Fibroblast of lung (primary cell): ENCODE measurements around the gene CALY. TPM values are rescaled to one million over a fixed set of nuclear protein-coding genes. Genes with fewer than 3 reads are reported as not detected.

Source experiments
- DNase-seq, 2 donors: peaks; one replicate each; pipeline versions ENCODE4 v3.0.0 to v3.0.0-alpha.2; 2010; ENCODE audit warnings: low read depth in 2 of 2
- H2AFZ ChIP-seq: 2 replicates; pipeline ENCODE4 v1.5.1; 2012; ENCODE audit warnings: low read length, control low read depth, inconsistent platforms
- H3K27ac ChIP-seq: 2 replicates; pipeline ENCODE4 v1.5.1; 2011; ENCODE audit warnings: low read length, control low read depth; ENCODE audit not compliant: insufficient read depth
- H3K27me3 ChIP-seq: 2 replicates; pipeline ENCODE4 v1.5.1; 2011; ENCODE audit warnings: mild to moderate bottlenecking, low read length; ENCODE audit not compliant: control insufficient read depth, insufficient read depth
- H3K36me3 ChIP-seq: 2 replicates; pipeline ENCODE4 v1.5.1; 2011; ENCODE audit warnings: low read length; ENCODE audit not compliant: control insufficient read depth, insufficient read depth
- H3K4me1 ChIP-seq: 2 replicates; pipeline ENCODE4 v1.5.1; 2011; ENCODE audit warnings: low read length; ENCODE audit not compliant: control insufficient read depth, insufficient read depth; ENCODE audit errors: extremely low read depth
- H3K4me2 ChIP-seq: 2 replicates; pipeline ENCODE4 v1.5.1; 2011; ENCODE audit warnings: low read length, control low read depth; ENCODE audit not compliant: insufficient read depth; ENCODE audit errors: extremely low read depth
- H3K4me3 ChIP-seq, 4 experiments: fragments of 200-600 bp in 1 of 4; sonication (generic) in 1 of 4; replicated peaks in 1 of 4; 2 replicates each; pipeline ENCODE4 v1.5.1; 2011 to 2016; ENCODE audit warnings: low read length in 4 of 4, low read depth in 3 of 4, mild to moderate bottlenecking in 3 of 4, control low read depth in 2 of 4, inconsistent platforms in 1 of 4, mixed read lengths in 1 of 4; ENCODE audit not compliant: insufficient read depth in 1 of 4; ENCODE audit errors: control extremely low read depth in 1 of 4
- H3K79me2 ChIP-seq: 2 replicates; pipeline ENCODE4 v1.5.1; 2012; ENCODE audit warnings: mild to moderate bottlenecking, low read length, inconsistent platforms; ENCODE audit not compliant: control insufficient read depth, insufficient read depth
- H3K9ac ChIP-seq: 2 replicates; pipeline ENCODE4 v1.5.1; 2011; ENCODE audit warnings: mild to moderate bottlenecking, low read length, control low read depth; ENCODE audit not compliant: insufficient read depth
- H3K9me3 ChIP-seq: 2 replicates; pipeline ENCODE4 v1.5.1; 2012; ENCODE audit warnings: low read depth, low read length; ENCODE audit not compliant: control insufficient read depth, insufficient read depth
- H4K20me1 ChIP-seq: 2 replicates; pipeline ENCODE4 v1.5.1; 2011; ENCODE audit warnings: low read length; ENCODE audit not compliant: control insufficient read depth, insufficient read depth; ENCODE audit errors: extremely low read depth
- EZH2 ChIP-seq: IDR thresholded peaks from 2 replicates; pipeline ENCODE4 v1.5.1; 2012; ENCODE audit warnings: low read length, control low read depth, mild to moderate bottlenecking; ENCODE audit errors: missing control alignments
- polyA plus RNA-seq, 2 donors: library from polyadenylated mRNA; depleted of rRNA in 1 of 2; stranded (reverse) in 1 of 2; unstranded in 1 of 2; fragments of >200 nt; gene quantifications; 2 replicates each; pipeline ENCODE4 v1.2.1, GENCODE V29; 2011 to 2012; ENCODE audit warnings: missing spikeins in 1 of 2
- total RNA-seq: library from RNA; depleted of rRNA; stranded (reverse); fragments of >200 nt; gene quantifications from 2 replicates; pipeline ENCODE4 v1.2.1, GENCODE V29; 2014
- TF ChIP-seq, protein P1 (sequence below), 2 donors: IDR thresholded peaks in 1 of 2; conservative IDR thresholded peaks in 1 of 2; 1 replicate in 1 of 2; 2 replicates in 1 of 2; pipeline ENCODE4 v1.5.1; 2011 to 2012; ENCODE audit warnings: low read length in 2 of 2, control low read depth in 1 of 2, inconsistent platforms in 1 of 2, low read depth in 1 of 2, mild to moderate bottlenecking in 1 of 2

The CALY gene
- total and polyA plus RNA-seq, 2 donors (not counting 1 experiment from before 2014, with no cell fraction given): not detected

DNA sequence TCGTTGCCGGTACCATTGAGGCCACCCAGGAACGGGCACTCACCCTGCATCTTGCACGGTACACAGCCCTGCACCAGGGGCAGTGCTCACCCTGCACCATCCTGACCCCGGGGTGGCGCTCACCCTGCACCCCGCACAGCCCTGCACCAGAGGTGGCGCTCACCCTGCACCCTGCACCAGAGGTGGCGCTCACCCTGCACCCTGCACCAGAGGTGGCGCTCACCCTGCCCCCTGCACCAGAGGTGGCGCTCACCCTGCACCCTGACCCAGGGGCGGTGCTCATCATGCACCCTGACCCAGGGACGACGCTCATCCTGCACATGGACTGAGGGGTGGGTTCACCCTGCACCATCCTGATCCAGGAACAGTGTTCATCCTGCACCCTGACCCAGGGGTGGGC lies 34.5 kb downstream of the CALY start:
- Histone ChIP-seq H3K4me1 (no peaks in the 10 kb centered on the region), H3K9me3 (no peaks in the 10 kb centered on the region), H3K27ac (no peak overlapping the region), H3K36me3 (peaks cover 22% of the 10 kb centered on the region), H3K79me2 (peaks cover 46% of the 10 kb centered on the region), H3K27me3 (no peaks in the 10 kb centered on the region), H2AFZ (no peak overlapping the region), H3K4me3 (no peak overlapping the region), H3K4me2 (no peak overlapping the region), H4K20me1 (no peaks in the 10 kb centered on the region), H3K9ac (no peak overlapping the region)
- no peak for DNase-seq
- no peak for TF ChIP-seq EZH2
- TF ChIP-seq, protein P1, sequence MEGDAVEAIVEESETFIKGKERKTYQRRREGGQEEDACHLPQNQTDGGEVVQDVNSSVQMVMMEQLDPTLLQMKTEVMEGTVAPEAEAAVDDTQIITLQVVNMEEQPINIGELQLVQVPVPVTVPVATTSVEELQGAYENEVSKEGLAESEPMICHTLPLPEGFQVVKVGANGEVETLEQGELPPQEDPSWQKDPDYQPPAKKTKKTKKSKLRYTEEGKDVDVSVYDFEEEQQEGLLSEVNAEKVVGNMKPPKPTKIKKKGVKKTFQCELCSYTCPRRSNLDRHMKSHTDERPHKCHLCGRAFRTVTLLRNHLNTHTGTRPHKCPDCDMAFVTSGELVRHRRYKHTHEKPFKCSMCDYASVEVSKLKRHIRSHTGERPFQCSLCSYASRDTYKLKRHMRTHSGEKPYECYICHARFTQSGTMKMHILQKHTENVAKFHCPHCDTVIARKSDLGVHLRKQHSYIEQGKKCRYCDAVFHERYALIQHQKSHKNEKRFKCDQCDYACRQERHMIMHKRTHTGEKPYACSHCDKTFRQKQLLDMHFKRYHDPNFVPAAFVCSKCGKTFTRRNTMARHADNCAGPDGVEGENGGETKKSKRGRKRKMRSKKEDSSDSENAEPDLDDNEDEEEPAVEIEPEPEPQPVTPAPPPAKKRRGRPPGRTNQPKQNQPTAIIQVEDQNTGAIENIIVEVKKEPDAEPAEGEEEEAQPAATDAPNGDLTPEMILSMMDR (conservative IDR thresholded peaks at IDR 0.05 in 1 of 2, IDR thresholded peaks at IDR 0.05 in 1 of 2; ENCODE audit: low read depth in 1 of 2, low read length in 2 of 2): no peak

DNA sequence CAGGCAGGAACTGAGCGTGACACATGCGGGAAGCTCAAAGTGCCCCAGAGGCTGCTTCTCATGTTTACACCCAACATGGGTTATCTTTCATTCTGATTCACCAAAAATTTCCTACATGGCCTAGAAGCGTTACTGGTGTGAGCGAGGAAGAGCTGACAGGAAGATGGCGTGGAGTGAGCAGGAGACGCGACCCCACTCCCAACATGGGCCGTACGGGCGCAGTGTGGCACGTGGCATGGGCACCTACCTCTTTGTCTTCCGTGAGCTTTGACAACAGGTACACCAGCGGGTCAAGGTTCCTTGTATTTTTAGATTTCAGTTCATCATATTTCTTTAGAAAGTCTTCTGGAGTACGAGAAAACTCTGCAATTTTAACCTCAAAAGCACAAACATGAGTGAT lies 37.0 kb downstream of the CALY start:
- Histone ChIP-seq H2AFZ (no peak overlapping the region), H3K4me2 (no peak overlapping the region), H3K4me3 (no peak overlapping the region), H3K27ac (no peak overlapping the region), H3K79me2 (peaks cover 25% of the 10 kb centered on the region), H3K4me1 (no peaks in the 10 kb centered on the region), H3K9me3 (no peaks in the 10 kb centered on the region), H3K36me3 (peaks cover 30% of the 10 kb centered on the region), H4K20me1 (no peaks in the 10 kb centered on the region), H3K27me3 (no peaks in the 10 kb centered on the region), H3K9ac (no peak overlapping the region)
- no peak for DNase-seq
- TF ChIP-seq EZH2: no peak
- TF ChIP-seq, protein P1 (conservative IDR thresholded peaks at IDR 0.05 in 1 of 2, IDR thresholded peaks at IDR 0.05 in 1 of 2; ENCODE audit: low read depth in 1 of 2, low read length in 2 of 2): no peak

DNA sequence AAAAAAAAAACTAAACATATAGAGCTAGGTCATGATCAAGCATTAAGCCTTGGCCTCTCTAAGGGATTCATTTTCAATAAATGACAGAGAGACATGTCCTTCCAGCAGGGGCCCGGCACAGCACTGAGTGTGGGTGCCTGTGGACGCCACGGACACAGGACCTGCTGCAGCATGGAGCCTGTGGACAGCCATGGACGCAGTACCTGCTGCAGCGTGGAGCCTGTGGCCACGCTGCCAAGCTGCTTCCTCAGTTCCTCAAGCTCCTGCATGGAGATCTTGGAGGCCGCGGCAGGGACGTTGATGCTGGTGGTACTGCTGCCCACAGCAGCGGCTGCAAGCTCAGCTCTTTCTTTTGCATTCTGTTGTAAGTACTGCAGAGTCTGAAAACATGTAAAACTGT lies 37.5 kb downstream of the CALY start:
- Histone ChIP-seq H2AFZ (no peak overlapping the region), H3K27ac (no peak overlapping the region), H3K4me3 (no peak overlapping the region), H3K4me1 (no peaks in the 10 kb centered on the region), H3K36me3 (peaks cover 32% of the 10 kb centered on the region), H3K27me3 (no peaks in the 10 kb centered on the region), H3K9me3 (no peaks in the 10 kb centered on the region), H4K20me1 (no peaks in the 10 kb centered on the region), H3K79me2 (peaks cover 23% of the 10 kb centered on the region), H3K9ac (no peak overlapping the region), H3K4me2 (no peak overlapping the region)
- TF ChIP-seq, protein P1 (conservative IDR thresholded peaks at IDR 0.05 in 1 of 2, IDR thresholded peaks at IDR 0.05 in 1 of 2; ENCODE audit: low read depth in 1 of 2, low read length in 2 of 2): no peak
- TF ChIP-seq EZH2: no peak
- DNase-seq: no peak
